ENCODE results near the gene ZNF620.
"Not testable (repeated sequence)": the region's sequence is repeated elsewhere in the genome, so short reads cannot be mapped to it uniquely, and the experiment has no call there.

Gene ZNF620
- 0.81 to 12.0 (median 5.6) reads per million in 18 experiments for total RNA-seq

GRCh38 chr3:40505599-40506462 is at the start of gene ZNF620:
Gene ZNF620, plus strand, starts transcription at chr3:40506039. Its CDS starts 314 bp downstream, at chr3:40506353.
- peak; percentile 30 to 46 for DNase-seq

GRCh38 chr3:40456279-40456939 is 49.4 kb upstream of the ZNF620 start:
- peak in 1 of 2 donors; percentile 6 for DNase-seq

GRCh38 chr3:40456940-40457823 is 48.7 kb upstream of the ZNF620 start, which contains the start of gene RPL14:
Gene RPL14, plus strand, starts transcription at chr3:40457339. Its CDS starts 133 bp downstream, at chr3:40457472.
- peak; percentile 95 to 98 for DNase-seq

- DNase-seq: no peak
These were observed 47.4 kb upstream of the ZNF620 start for GRCh38 chr3:40458473-40458872.

- not testable (repeated sequence) for DNase-seq
These were observed 45.4 kb upstream of the ZNF620 start for GRCh38 chr3:40460481-40460880.

- no peak for DNase-seq
These were observed 44.7 kb upstream of the ZNF620 start for GRCh38 chr3:40461161-40461560.

GRCh38 chr3:40462838-40463237 is 43.0 kb upstream of the ZNF620 start:
- not testable (repeated sequence) for DNase-seq

GRCh38 chr3:40463579-40463978 is 42.3 kb upstream of the ZNF620 start:
- no peak for DNase-seq

- no peak for DNase-seq
These were observed 41.3 kb upstream of the ZNF620 start for GRCh38 chr3:40464339-40465110.

GRCh38 chr3:40465111-40465407 is 40.8 kb upstream of the ZNF620 start:
- no peak for DNase-seq

- DNase-seq: no peak
These were observed 40.4 kb upstream of the ZNF620 start for GRCh38 chr3:40465456-40465855.

- DNase-seq: no peak
These were observed 37.8 kb upstream of the ZNF620 start for GRCh38 chr3:40468018-40468417.

- DNase-seq: no peak
These were observed 35.1 kb upstream of the ZNF620 start for GRCh38 chr3:40470701-40471100.

- peak; percentile 74 to 80 for DNase-seq
These were observed 29.1 kb upstream of the ZNF620 start, which contains the start of gene ZNF619 for GRCh38 chr3:40476478-40477470. Gene ZNF619, plus strand, starts transcription at chr3:40477122. Its CDS starts 858 bp downstream, at chr3:40477980.

GRCh38 chr3:40477666-40478065 is 28.2 kb upstream of the ZNF620 start:
- peak; percentile 59 to 74 for DNase-seq

GRCh38 chr3:40487172-40487571 is 18.7 kb upstream of the ZNF620 start:
- no peak for DNase-seq

GRCh38 chr3:40490916-40491315 is 14.9 kb upstream of the ZNF620 start:
- DNase-seq: no peak

- no peak for DNase-seq
These were observed 11.1 kb upstream of the ZNF620 start for GRCh38 chr3:40494698-40495097.

- DNase-seq: no peak
These were observed 8.6 kb upstream of the ZNF620 start for GRCh38 chr3:40497288-40497687.

GRCh38 chr3:40499952-40500351 is 5.9 kb upstream of the ZNF620 start:
- no peak for DNase-seq

GRCh38 chr3:40502034-40502433 is 3.8 kb upstream of the ZNF620 start:
- DNase-seq: no peak

Data from inflammatory macrophage (primary cell).